ENCODE results near the gene TH. TPM values are rescaled to one million over a fixed set of nuclear protein-coding genes. Genes with fewer than 3 reads are reported as not detected.

TH gene
- total RNA-seq, 2 donors from 2014 or later = not detected

DNA sequence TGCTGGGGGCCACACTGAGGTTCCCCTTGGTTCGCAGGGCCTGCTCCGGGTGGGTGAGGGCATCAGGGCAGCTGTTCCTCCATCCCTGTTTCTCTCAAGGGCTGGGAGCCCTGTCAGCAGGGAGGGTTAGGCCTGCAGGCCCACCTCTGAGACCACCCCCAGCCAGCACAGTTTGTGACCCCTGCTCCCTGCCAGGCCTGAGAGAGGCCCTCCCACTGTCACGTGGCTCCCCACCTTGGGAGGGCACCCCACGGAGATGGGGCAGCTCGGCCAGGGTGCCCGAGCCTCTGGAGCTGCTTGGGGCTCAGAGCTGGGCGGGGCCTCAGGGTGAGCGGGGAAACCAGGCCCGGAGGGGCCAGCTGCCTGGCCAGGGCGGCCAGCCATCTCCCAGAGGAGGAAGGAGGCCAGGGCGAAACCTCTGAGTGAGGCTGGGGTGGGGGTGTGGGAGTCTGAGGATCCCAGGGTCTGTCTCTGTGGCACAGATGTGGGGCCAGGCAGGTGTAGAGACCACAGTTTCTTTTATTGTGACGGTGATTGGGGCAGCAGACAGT, 8.1 kb downstream of the TH start:
- Mint-ChIP-seq H3K27ac (no peak overlapping the region), H3K36me3 (ENCODE audit: low read depth) (no peaks in the 10 kb centered on the region), H3K4me3 (no peak overlapping the region), H3K27me3 (ENCODE audit: insufficient read depth) (peaks cover 3% of the 10 kb centered on the region), H3K9me3 (no peaks in the 10 kb centered on the region), H3K4me1 (no peaks in the 10 kb centered on the region)
- Histone ChIP-seq H3K9ac (ENCODE audit: extremely low read depth, low read length, poor library complexity, severe bottlenecking) (no peak overlapping the region), H3K9me3 (ENCODE audit: control insufficient read depth, low read length) (no peaks in the 10 kb centered on the region), H3K4me1 (ENCODE audit: control insufficient read depth, insufficient read depth, low read length) (no peaks in the 10 kb centered on the region), H3K27ac (ENCODE audit: low read depth, low read length) (no peak overlapping the region), H3K36me3 (ENCODE audit: control insufficient read depth, insufficient read depth, low read length) (no peaks in the 10 kb centered on the region), H3K27me3 (ENCODE audit: control insufficient read depth, insufficient read depth, low read length, poor library complexity, severe bottlenecking) (no peaks in the 10 kb centered on the region), H3K4me3 (ENCODE audit: low read length) (no peak overlapping the region)
- no peak for DNase-seq
- 83 to 85% methylated on average over 9 to 12 of the region's 12 CpGs for WGBS, 2 experiments (ENCODE audit: insufficient coverage in 1 of 2, insufficient read length in 1 of 2)
- TF ChIP-seq, protein P1, sequence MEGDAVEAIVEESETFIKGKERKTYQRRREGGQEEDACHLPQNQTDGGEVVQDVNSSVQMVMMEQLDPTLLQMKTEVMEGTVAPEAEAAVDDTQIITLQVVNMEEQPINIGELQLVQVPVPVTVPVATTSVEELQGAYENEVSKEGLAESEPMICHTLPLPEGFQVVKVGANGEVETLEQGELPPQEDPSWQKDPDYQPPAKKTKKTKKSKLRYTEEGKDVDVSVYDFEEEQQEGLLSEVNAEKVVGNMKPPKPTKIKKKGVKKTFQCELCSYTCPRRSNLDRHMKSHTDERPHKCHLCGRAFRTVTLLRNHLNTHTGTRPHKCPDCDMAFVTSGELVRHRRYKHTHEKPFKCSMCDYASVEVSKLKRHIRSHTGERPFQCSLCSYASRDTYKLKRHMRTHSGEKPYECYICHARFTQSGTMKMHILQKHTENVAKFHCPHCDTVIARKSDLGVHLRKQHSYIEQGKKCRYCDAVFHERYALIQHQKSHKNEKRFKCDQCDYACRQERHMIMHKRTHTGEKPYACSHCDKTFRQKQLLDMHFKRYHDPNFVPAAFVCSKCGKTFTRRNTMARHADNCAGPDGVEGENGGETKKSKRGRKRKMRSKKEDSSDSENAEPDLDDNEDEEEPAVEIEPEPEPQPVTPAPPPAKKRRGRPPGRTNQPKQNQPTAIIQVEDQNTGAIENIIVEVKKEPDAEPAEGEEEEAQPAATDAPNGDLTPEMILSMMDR (conservative IDR thresholded peaks at IDR 0.05) = no peak

DNA sequence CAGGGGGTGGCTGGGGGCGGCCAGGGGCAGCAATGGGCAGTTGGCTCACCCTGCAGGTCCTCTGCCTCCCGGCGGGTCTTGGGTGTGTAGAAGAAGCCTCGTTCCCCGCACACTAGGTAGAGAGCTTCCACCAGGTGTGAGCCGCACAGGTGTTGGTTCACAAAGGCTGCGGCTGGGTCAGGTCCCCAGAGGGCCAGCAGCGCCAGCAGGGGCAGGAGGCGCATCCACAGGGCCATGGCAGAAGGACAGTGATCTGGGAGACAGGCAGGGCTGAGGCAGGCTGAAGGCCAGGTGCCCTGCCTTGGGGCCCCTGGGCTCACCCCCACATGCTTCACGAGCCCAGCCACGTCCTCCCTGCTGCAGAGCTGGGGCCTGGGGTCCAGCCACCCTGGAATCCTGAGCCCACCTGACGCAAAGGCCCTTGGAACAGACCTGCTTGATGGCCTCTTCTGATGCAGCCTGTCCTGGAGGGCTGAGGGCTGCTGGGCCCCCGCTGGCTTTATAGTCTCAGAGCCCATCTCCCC, 10.8 kb downstream of the TH start, which contains the start of gene INS:
Gene INS (minus strand): TSS at position 474 of the 524 bp plus-strand sequence. CDS start 238 bp downstream, at position 236.
- H3K27me3 Mint-ChIP-seq (ENCODE audit: insufficient read depth) = no peaks in the 10 kb centered on the region
- Histone ChIP-seq H3K27ac (ENCODE audit: low read depth, low read length) (no peak within 1 kb of the TSS), H3K27me3 (ENCODE audit: control insufficient read depth, insufficient read depth, low read length, poor library complexity, severe bottlenecking) (no peaks in the 10 kb centered on the region), H3K9me3 (ENCODE audit: control insufficient read depth, low read length) (no peaks in the 10 kb centered on the region), H3K36me3 (ENCODE audit: control insufficient read depth, insufficient read depth, low read length) (no peaks in the 10 kb centered on the region), H3K4me1 (ENCODE audit: control insufficient read depth, insufficient read depth, low read length) (no peaks in the 10 kb centered on the region), H3K4me3 (ENCODE audit: low read length) (no peak within 1 kb of the TSS), H3K9ac (ENCODE audit: extremely low read depth, low read length, poor library complexity, severe bottlenecking) (no peak within 1 kb of the TSS)
- H3K27ac Mint-ChIP-seq = no peak within 1 kb of the TSS
- 91 to 100% methylated on average over 4 to 13 of the region's 13 CpGs for WGBS, 2 experiments (ENCODE audit: insufficient coverage in 1 of 2, insufficient read length in 1 of 2)
- no peaks in the 10 kb centered on the region for H3K4me1 Mint-ChIP-seq
- DNase-seq = no peak
- H3K36me3 Mint-ChIP-seq (ENCODE audit: low read depth) = no peaks in the 10 kb centered on the region
- no peaks in the 10 kb centered on the region for H3K9me3 Mint-ChIP-seq
- TF ChIP-seq, protein P1 (conservative IDR thresholded peaks at IDR 0.05) = no peak
- H3K4me3 Mint-ChIP-seq = no peak within 1 kb of the TSS

DNA sequence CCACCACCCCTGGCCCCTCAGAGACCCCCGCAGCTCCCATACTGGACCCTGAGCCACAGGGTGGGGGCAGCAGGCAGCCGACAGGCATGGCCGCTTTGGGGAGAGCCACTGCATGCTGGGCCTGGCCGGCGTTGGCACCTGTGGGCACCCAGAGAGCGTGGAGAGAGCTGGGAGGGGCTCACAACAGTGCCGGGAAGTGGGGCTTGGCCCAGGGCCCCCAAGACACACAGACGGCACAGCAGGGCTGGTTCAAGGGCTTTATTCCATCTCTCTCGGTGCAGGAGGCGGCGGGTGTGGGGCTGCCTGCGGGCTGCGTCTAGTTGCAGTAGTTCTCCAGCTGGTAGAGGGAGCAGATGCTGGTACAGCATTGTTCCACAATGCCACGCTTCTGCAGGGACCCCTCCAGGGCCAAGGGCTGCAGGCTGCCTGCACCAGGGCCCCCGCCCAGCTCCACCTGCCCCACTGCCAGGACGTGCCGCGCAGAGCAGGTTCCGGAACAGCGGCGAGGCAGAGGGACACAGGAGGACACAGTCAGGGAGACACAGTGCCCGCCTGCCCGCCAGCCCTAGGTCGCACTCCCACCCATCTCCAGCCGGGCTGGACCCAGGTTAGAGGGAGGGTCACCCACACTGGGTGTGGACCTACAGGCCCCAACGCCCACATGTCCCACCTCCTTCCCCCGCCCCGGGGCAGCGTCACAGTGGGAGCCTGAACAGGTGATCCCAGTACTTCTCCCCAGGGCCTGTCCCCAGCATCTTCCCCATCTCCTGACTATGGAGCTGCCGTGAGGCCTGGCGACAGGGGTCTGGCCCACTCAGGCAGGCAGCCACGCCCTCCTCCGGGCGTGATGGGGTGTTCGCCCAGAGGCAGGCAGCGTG, 11.8 kb downstream of the TH start:
- H3K27ac Mint-ChIP-seq = no peak overlapping the region
- H3K27ac ChIP-seq (ENCODE audit: low read depth, low read length) = no peak overlapping the region
- no peaks in the 10 kb centered on the region for H3K27me3 ChIP-seq (ENCODE audit: control insufficient read depth, insufficient read depth, low read length, poor library complexity, severe bottlenecking)
- H3K4me3 ChIP-seq (ENCODE audit: low read length) = no peak overlapping the region
- H3K9me3 ChIP-seq (ENCODE audit: control insufficient read depth, low read length) = no peaks in the 10 kb centered on the region
- no peak for DNase-seq
- no peak overlapping the region for H3K9ac ChIP-seq (ENCODE audit: extremely low read depth, low read length, poor library complexity, severe bottlenecking)
- no peak overlapping the region for H3K4me3 Mint-ChIP-seq
- TF ChIP-seq, protein P1 (conservative IDR thresholded peaks at IDR 0.05) = no peak
- no peaks in the 10 kb centered on the region for H3K36me3 Mint-ChIP-seq (ENCODE audit: low read depth)
- peaks cover 2% of the 10 kb centered on the region for H3K27me3 Mint-ChIP-seq (ENCODE audit: insufficient read depth)
- no peaks in the 10 kb centered on the region for H3K4me1 Mint-ChIP-seq
- 89 to 93% methylated on average over 15 to 36 of the region's 36 CpGs for WGBS, 2 experiments (ENCODE audit: insufficient coverage in 1 of 2, insufficient read length in 1 of 2)
- H3K9me3 Mint-ChIP-seq = no peaks in the 10 kb centered on the region
- no peaks in the 10 kb centered on the region for H3K4me1 ChIP-seq (ENCODE audit: control insufficient read depth, insufficient read depth, low read length)
- no peaks in the 10 kb centered on the region for H3K36me3 ChIP-seq (ENCODE audit: control insufficient read depth, insufficient read depth, low read length)
